Hepatocyte (in vitro differentiated cells): ENCODE measurements around the gene PCID2.

ENCODE experiments used
- EZH2 ChIP-seq: fragments of 200-600 bp; sonication (generic); IDR thresholded peaks from 2 replicates; pipeline ENCODE4 v1.6.1; 2016; ENCODE audit warnings: antibody characterized with exemption, mild to moderate bottlenecking, borderline replicate concordance
- TF ChIP-seq, protein P1 (sequence below): fragments of 200-600 bp; sonication (generic); IDR thresholded peaks from 2 replicates; pipeline ENCODE4 v1.5.1; 2016; ENCODE audit warnings: antibody characterized with exemption, mild to moderate bottlenecking; ENCODE audit not compliant: poor library complexity

GRCh38 chr13:113168211-113168610 is 40.3 kb downstream of the PCID2 start:
- TF ChIP-seq, protein P1, sequence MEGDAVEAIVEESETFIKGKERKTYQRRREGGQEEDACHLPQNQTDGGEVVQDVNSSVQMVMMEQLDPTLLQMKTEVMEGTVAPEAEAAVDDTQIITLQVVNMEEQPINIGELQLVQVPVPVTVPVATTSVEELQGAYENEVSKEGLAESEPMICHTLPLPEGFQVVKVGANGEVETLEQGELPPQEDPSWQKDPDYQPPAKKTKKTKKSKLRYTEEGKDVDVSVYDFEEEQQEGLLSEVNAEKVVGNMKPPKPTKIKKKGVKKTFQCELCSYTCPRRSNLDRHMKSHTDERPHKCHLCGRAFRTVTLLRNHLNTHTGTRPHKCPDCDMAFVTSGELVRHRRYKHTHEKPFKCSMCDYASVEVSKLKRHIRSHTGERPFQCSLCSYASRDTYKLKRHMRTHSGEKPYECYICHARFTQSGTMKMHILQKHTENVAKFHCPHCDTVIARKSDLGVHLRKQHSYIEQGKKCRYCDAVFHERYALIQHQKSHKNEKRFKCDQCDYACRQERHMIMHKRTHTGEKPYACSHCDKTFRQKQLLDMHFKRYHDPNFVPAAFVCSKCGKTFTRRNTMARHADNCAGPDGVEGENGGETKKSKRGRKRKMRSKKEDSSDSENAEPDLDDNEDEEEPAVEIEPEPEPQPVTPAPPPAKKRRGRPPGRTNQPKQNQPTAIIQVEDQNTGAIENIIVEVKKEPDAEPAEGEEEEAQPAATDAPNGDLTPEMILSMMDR, result no peak
- TF ChIP-seq EZH2, result no peak
